ENCODE data around the gene DENND6B. TPM values are rescaled to one million over a fixed set of nuclear protein-coding genes. Genes with fewer than 3 reads are reported as not detected.

DENND6B gene
- total RNA-seq (ENCODE audit: low replicate concordance) = 1.0 and 7.8 TPM in 2 replicates

GRCh38 chr22:50326956-50327710 lies at the start of gene DENND6B:
Gene DENND6B (minus strand): TSS chr22:50327012. CDS start chr22:50326988, 24 bp downstream.
- Histone ChIP-seq H3F3A (ENCODE audit: low read depth) (peaks cover 4% of the 10 kb centered on the region), H3K36me3 (no peaks in the 10 kb centered on the region), H3K27ac (no peak within 1 kb of the TSS), H3K4me1 (no peaks in the 10 kb centered on the region), H3K4me2 (peak within 1 kb of the TSS; percentile 98), H3K79me2 (ENCODE audit: low read depth) (no peaks in the 10 kb centered on the region), H2AFZ (replicated peaks) (peak within 1 kb of the TSS; percentile 99), H3K9ac (peak within 1 kb of the TSS; percentile 86), H3K27me3 (peaks cover 12% of the 10 kb centered on the region), H4K20me1 (ENCODE audit: low read depth) (peaks cover 7% of the 10 kb centered on the region), H3K9me3 (ENCODE audit: low read depth) (no peaks in the 10 kb centered on the region), H3K4me3 (peak within 1 kb of the TSS; percentile 96)
- H3K4me1 Mint-ChIP-seq = peaks cover 19% of the 10 kb centered on the region
- H3K27me3 Mint-ChIP-seq (ENCODE audit: insufficient read depth, low read depth) = peaks cover 2% of the 10 kb centered on the region
- H3K36me3 Mint-ChIP-seq = peaks cover 5% of the 10 kb centered on the region
- H3K4me3 Mint-ChIP-seq = peak within 1 kb of the TSS; percentile 99
- peak within 1 kb of the TSS; percentile 94 for H3K27ac Mint-ChIP-seq
- TF ChIP-seq EZH2 (IDR thresholded peaks at IDR 0.05) (no peak), CTCF (IDR thresholded peaks at IDR 0.05) (peak; percentile 49), EZH2phosphoT487 (IDR thresholded peaks at IDR 0.05) (no peak)
- peak; percentile 96 for DNase-seq (ENCODE audit: low spot score)
- no peaks in the 10 kb centered on the region for H3K9me3 Mint-ChIP-seq

- Mint-ChIP-seq H3K4me3 (no peak overlapping the region), H3K36me3 (peaks cover 39% of the 10 kb centered on the region), H3K9me3 (no peaks in the 10 kb centered on the region), H3K27ac (no peak overlapping the region), H3K27me3 (ENCODE audit: insufficient read depth, low read depth) (peaks cover 2% of the 10 kb centered on the region), H3K4me1 (no peaks in the 10 kb centered on the region)
- Histone ChIP-seq H3K27me3 (no peaks in the 10 kb centered on the region), H3K9ac (no peak overlapping the region), H3F3A (ENCODE audit: low read depth) (no peaks in the 10 kb centered on the region), H3K27ac (no peak overlapping the region), H3K9me3 (ENCODE audit: low read depth) (no peaks in the 10 kb centered on the region), H3K4me1 (no peaks in the 10 kb centered on the region), H3K4me2 (no peak overlapping the region), H3K36me3 (peaks cover 16% of the 10 kb centered on the region), H3K79me2 (ENCODE audit: low read depth) (no peaks in the 10 kb centered on the region), H3K4me3 (no peak overlapping the region), H4K20me1 (ENCODE audit: low read depth) (no peaks in the 10 kb centered on the region), H2AFZ (replicated peaks) (no peak overlapping the region)
- no peak for TF ChIP-seq EZH2 (IDR thresholded peaks at IDR 0.05)
- no peak for TF ChIP-seq CTCF (IDR thresholded peaks at IDR 0.05)
- no peak for TF ChIP-seq EZH2phosphoT487 (IDR thresholded peaks at IDR 0.05)
- no peak for DNase-seq (ENCODE audit: low spot score)
These were observed 49.4 kb upstream of the DENND6B start for GRCh38 chr22:50376085-50376651.

GRCh38 chr22:50371101-50371648 lies 44.4 kb upstream of the DENND6B start:
- no peak overlapping the region for H3K4me3 Mint-ChIP-seq
- H3K27me3 Mint-ChIP-seq (ENCODE audit: insufficient read depth, low read depth) = no peaks in the 10 kb centered on the region
- H3K9me3 ChIP-seq (ENCODE audit: low read depth) = no peaks in the 10 kb centered on the region
- no peak overlapping the region for H3K4me2 ChIP-seq
- DNase-seq (ENCODE audit: low spot score) = no peak
- H3F3A ChIP-seq (ENCODE audit: low read depth) = peaks cover 4% of the 10 kb centered on the region
- no peak overlapping the region for H3K4me3 ChIP-seq
- no peak overlapping the region for H3K27ac Mint-ChIP-seq
- H3K4me1 Mint-ChIP-seq = peaks cover 3% of the 10 kb centered on the region
- no peak overlapping the region for H3K9ac ChIP-seq
- H2AFZ ChIP-seq (replicated peaks) = no peak overlapping the region
- no peaks in the 10 kb centered on the region for H3K9me3 Mint-ChIP-seq
- no peaks in the 10 kb centered on the region for H3K27me3 ChIP-seq
- peaks cover 38% of the 10 kb centered on the region for H3K79me2 ChIP-seq (ENCODE audit: low read depth)
- peaks cover 33% of the 10 kb centered on the region for H3K36me3 Mint-ChIP-seq
- no peak overlapping the region for H3K27ac ChIP-seq
- peaks cover 6% of the 10 kb centered on the region for H3K36me3 ChIP-seq
- no peak for TF ChIP-seq EZH2phosphoT487 (IDR thresholded peaks at IDR 0.05)
- TF ChIP-seq CTCF (IDR thresholded peaks at IDR 0.05) = no peak
- no peaks in the 10 kb centered on the region for H3K4me1 ChIP-seq
- peaks cover 18% of the 10 kb centered on the region for H4K20me1 ChIP-seq (ENCODE audit: low read depth)

Data from neural progenitor cell (in vitro differentiated cells).